HCT116 (cell line): ENCODE data around the gene KIF1A. TPM values are rescaled to one million over a fixed set of nuclear protein-coding genes. Genes with fewer than 3 reads are reported as not detected.

Source experiments
- ATAC-seq: fragments of 200-7000 bp; cut with Tn5 transposase; 2 replicates; pipeline ENCODE4 v1.9.1; 2020; ENCODE audit warnings: mild to moderate bottlenecking, moderate library complexity
- BruUV-seq: library from RNA; stranded (reverse); fragments of 400-500 nt; replicated peaks from 2 replicates; lab custom pipeline; 2021; lab: Mats Ljungman, UMichigan
- CTCF ChIA-PET: fragments of 300-600 bp; sonication (Branson Sonifier 250); formaldehyde crosslinking; loops from one replicate; lab custom pipeline; 2021; ENCODE audit warnings: antibody characterized with exemption; lab: Charles Lee
- POLR2A ChIA-PET: fragments of 300-600, 350-600 bp; sonication (Branson Sonifier 250); formaldehyde crosslinking; loops from one replicate; lab custom pipeline; 2021; ENCODE audit warnings: antibody characterized with exemption; lab: Charles Lee
- RAD21 ChIA-PET, 2 experiments: fragments of 300-600 bp; sonication (Branson Sonifier 250); formaldehyde crosslinking; loops; one replicate each; lab custom pipeline; 2023; ENCODE audit warnings: low total read pairs in 2 of 2; ENCODE audit not compliant: uncharacterized antibody in 2 of 2, unreplicated experiment in 2 of 2, low non-redundant PET in 1 of 2; lab: Charles Lee
- DNase-seq: peaks from one replicate; pipeline ENCODE4 v3.0.0-alpha.2; 2010; ENCODE audit warnings: low read depth, low spot score
- H2AFZ ChIP-seq: fragments of 200-600 bp; shearing (Covaris generic), sonication (generic); 2 replicates; pipeline ENCODE4 v1.6.1; 2017; ENCODE audit warnings: low read depth, mixed run types, mixed read lengths, antibody characterized with exemption, low read length; ENCODE audit not compliant: poor library complexity, severe bottlenecking
- H3K27ac ChIP-seq: 2 replicates; pipeline ENCODE4 v1.5.1; 2012; ENCODE audit warnings: low read depth, low read length
- H3K27me3 ChIP-seq: fragments of 200-600 bp; sonication (generic); 2 replicates; pipeline ENCODE4 v1.6.1; 2016; ENCODE audit warnings: mixed run types, low read length, mixed read lengths; ENCODE audit not compliant: insufficient read depth
- H3K36me3 ChIP-seq, 2 experiments: fragments of 200-500 bp in 1 of 2; fragments of 200-600 bp in 1 of 2; sonication (Bioruptor generic) in 1 of 2; sonication (generic) in 1 of 2; 2 replicates each; pipeline versions ENCODE4 v1.5.1 to v1.6.1; 2014 to 2016; ENCODE audit warnings: low read length in 2 of 2, inconsistent platforms in 1 of 2, mixed read lengths in 1 of 2, mixed run types in 1 of 2; ENCODE audit not compliant: insufficient read depth in 2 of 2, control insufficient read depth in 1 of 2
- H3K4me1 ChIP-seq, 2 experiments: fragments of 200-600 bp in 1 of 2; sonication (generic) in 1 of 2; 2 replicates each; pipeline versions ENCODE4 v1.5.1 to v1.6.1; 2012 to 2017; ENCODE audit warnings: low read length in 2 of 2, inconsistent platforms in 1 of 2, mild to moderate bottlenecking in 1 of 2, mixed read lengths in 1 of 2, mixed run types in 1 of 2, moderate library complexity in 1 of 2; ENCODE audit not compliant: insufficient read depth in 2 of 2, control insufficient read depth in 1 of 2
- H3K4me2 ChIP-seq: fragments of 200-600 bp; sonication (generic); 2 replicates; pipeline ENCODE4 v1.6.1; 2017; ENCODE audit warnings: mixed run types, low read length, mixed read lengths
- H3K4me3 ChIP-seq, 2 experiments: fragments of 200-600 bp in 1 of 2; sonication (generic) in 1 of 2; replicated peaks in 1 of 2; 2 replicates each; pipeline ENCODE4 v1.5.1; 2011 to 2016; ENCODE audit warnings: low read length in 2 of 2, control low read depth in 1 of 2, low read depth in 1 of 2, mild to moderate bottlenecking in 1 of 2, mixed read lengths in 1 of 2, mixed run types in 1 of 2
- H3K79me2 ChIP-seq: fragments of 200-600 bp; sonication (generic); 2 replicates; pipeline ENCODE4 v1.6.1; 2017; ENCODE audit warnings: mild to moderate bottlenecking, mixed run types, low read length, moderate library complexity, mixed read lengths; ENCODE audit not compliant: insufficient read depth
- H3K9ac ChIP-seq: fragments of 200-600 bp; sonication (generic); 2 replicates; pipeline ENCODE4 v1.6.1; 2016; ENCODE audit warnings: low read length, mixed read lengths
- H3K9me2 ChIP-seq: fragments of 200-600 bp; sonication (generic), shearing (Covaris generic); 2 replicates; pipeline ENCODE4 v1.6.1; 2017; ENCODE audit warnings: mixed run types, mild to moderate bottlenecking, moderate library complexity; ENCODE audit not compliant: insufficient read depth
- H3K9me3 ChIP-seq, 2 experiments: fragments of 200-500 bp in 1 of 2; fragments of 200-600 bp in 1 of 2; sonication (Bioruptor generic) in 1 of 2; sonication (generic) in 1 of 2; 2 replicates each; pipeline ENCODE4 v1.6.1; 2014 to 2017; ENCODE audit warnings: low read length in 2 of 2, mixed read lengths in 2 of 2, inconsistent platforms in 1 of 2, low read depth in 1 of 2, mild to moderate bottlenecking in 1 of 2, mixed run types in 1 of 2, moderate library complexity in 1 of 2; ENCODE audit not compliant: control insufficient read depth in 1 of 2, insufficient read depth in 1 of 2
- H4K20me1 ChIP-seq: fragments of 200-600 bp; sonication (generic), shearing (Covaris generic); 2 replicates; pipeline ENCODE4 v1.6.1; 2017; ENCODE audit warnings: mixed run types, mild to moderate bottlenecking, moderate library complexity; ENCODE audit not compliant: insufficient read depth
- CBX3 ChIP-seq: IDR thresholded peaks from 2 replicates; pipeline ENCODE4 v1.6.1; 2012; ENCODE audit warnings: low read depth
- CEBPB ChIP-seq: IDR thresholded peaks from 2 replicates; pipeline ENCODE4 v1.6.1; 2012; ENCODE audit warnings: low read depth
- EGR1 ChIP-seq: IDR thresholded peaks from 2 replicates; pipeline ENCODE4 v1.6.1; 2012; ENCODE audit warnings: low read depth
- ELF1 ChIP-seq: IDR thresholded peaks from 2 replicates; pipeline ENCODE4 v1.6.1; 2012; ENCODE audit warnings: low read depth, borderline replicate concordance
- EZH2 ChIP-seq: fragments of 200-600 bp; sonication (generic); IDR thresholded peaks from 2 replicates; pipeline ENCODE4 v1.6.1; 2017; ENCODE audit warnings: antibody characterized with exemption, mixed run types
- EZH2phosphoT487 ChIP-seq: fragments of 200-600 bp; IDR thresholded peaks from 2 replicates; pipeline ENCODE4 v1.6.1; 2018; ENCODE audit warnings: antibody characterized with exemption, borderline replicate concordance
- FOSL1 ChIP-seq: IDR thresholded peaks from 2 replicates; pipeline ENCODE4 v1.6.1; 2012; ENCODE audit warnings: low read depth
- JUND ChIP-seq: IDR thresholded peaks from 2 replicates; pipeline ENCODE4 v1.6.1; 2012
- POLR2A ChIP-seq: IDR thresholded peaks from 2 replicates; pipeline ENCODE4 v1.7.0; 2011; ENCODE audit warnings: borderline replicate concordance; ENCODE audit not compliant: insufficient read depth, insufficient read length; ENCODE audit errors: extremely low read depth
- POLR2AphosphoS5 ChIP-seq: IDR thresholded peaks from 2 replicates; pipeline ENCODE4 v1.6.1; 2011; ENCODE audit warnings: mild to moderate bottlenecking, low read depth, low read length, moderate library complexity
- SIN3A ChIP-seq: IDR thresholded peaks from 2 replicates; pipeline ENCODE4 v1.6.1; 2012; ENCODE audit warnings: low read depth
- SP1 ChIP-seq: IDR thresholded peaks from 2 replicates; pipeline ENCODE4 v1.6.1; 2012; ENCODE audit warnings: low read depth
- TCF7L2 ChIP-seq: IDR thresholded peaks from 2 replicates; pipeline ENCODE4 v1.7.0; 2011; ENCODE audit warnings: borderline replicate concordance, inconsistent platforms; ENCODE audit not compliant: insufficient read depth, insufficient read length; ENCODE audit errors: extremely low read depth
- YY1 ChIP-seq: IDR thresholded peaks from 2 replicates; pipeline ENCODE4 v1.6.1; 2011; ENCODE audit warnings: low read length, low read depth, moderate library complexity, mild to moderate bottlenecking; ENCODE audit not compliant: insufficient replicate concordance; ENCODE audit errors: extremely low read depth
- ZFX ChIP-seq: fragments of 450-650 bp; IDR thresholded peaks from 2 replicates; pipeline ENCODE4 v1.6.1; 2017
- ZNF274 ChIP-seq: fragments of 200-500 bp; sonication (Bioruptor generic); IDR thresholded peaks from 2 replicates; pipeline ENCODE4 v1.6.1; 2014; ENCODE audit warnings: mild to moderate bottlenecking, low read depth, low read length, inconsistent platforms
- intact Hi-C: fragments of 100-400 bp; cut with micrococcal nuclease; formaldehyde crosslinking; loops from 2 replicates; pipeline ENCODE4 v1.10.0; 2022
- total RNA-seq: library from RNA; stranded (reverse); gene quantifications from one replicate; pipeline ENCODE4 v1.2.1, GENCODE V29; 2021; ENCODE audit not compliant: unreplicated experiment
- TF ChIP-seq, protein P1 (sequence below), 3 experiments: fragments of 200-600 bp in 1 of 3; sonication (generic) in 1 of 3; IDR thresholded peaks in 2 of 3; conservative IDR thresholded peaks in 1 of 3; 2 replicates each; pipeline ENCODE4 v1.5.1; 2012 to 2017; ENCODE audit warnings: low read depth in 2 of 3, low read length in 2 of 3, antibody characterized with exemption in 1 of 3, borderline replicate concordance in 1 of 3, control low read depth in 1 of 3, mild to moderate bottlenecking in 1 of 3, mixed read lengths in 1 of 3, mixed run types in 1 of 3, moderate library complexity in 1 of 3; ENCODE audit not compliant: insufficient read depth in 1 of 3
- TF ChIP-seq, protein P2 (sequence below): IDR thresholded peaks from 2 replicates; pipeline ENCODE4 v1.6.1; 2011; ENCODE audit warnings: mild to moderate bottlenecking, low read length, moderate library complexity; ENCODE audit not compliant: insufficient replicate concordance; ENCODE audit errors: extremely low read depth
- TF ChIP-seq, protein P3 (sequence below): IDR thresholded peaks from 2 replicates; pipeline ENCODE4 v1.6.1; 2012
- TF ChIP-seq, protein P4 (sequence below): IDR thresholded peaks from 2 replicates; pipeline ENCODE4 v1.6.1; 2012

KIF1A gene
- total RNA-seq, 1 experiment from 2014 or later, result 0.27 TPM

DNA sequence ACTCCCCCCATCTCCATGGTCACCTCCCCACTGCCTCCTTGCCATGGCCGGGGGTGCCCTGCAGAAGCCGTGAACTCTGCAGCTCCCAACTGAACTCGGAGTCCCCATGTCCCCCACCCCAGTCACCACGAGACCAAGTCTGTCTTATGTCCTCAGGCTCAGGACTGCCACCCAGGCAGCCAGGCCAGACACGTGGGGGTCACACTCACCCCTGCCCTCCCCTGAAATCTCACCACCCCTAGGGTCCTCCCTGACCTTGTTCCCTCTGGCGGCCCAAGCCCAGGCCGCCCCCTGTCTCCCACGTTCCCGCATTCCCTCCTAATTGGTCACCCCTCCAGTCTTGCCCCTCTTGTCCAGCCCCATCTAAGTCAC lies 117.4 kb downstream of the KIF1A start:
- no peak overlapping the region for H3K4me2 ChIP-seq
- TF ChIP-seq, protein P1, sequence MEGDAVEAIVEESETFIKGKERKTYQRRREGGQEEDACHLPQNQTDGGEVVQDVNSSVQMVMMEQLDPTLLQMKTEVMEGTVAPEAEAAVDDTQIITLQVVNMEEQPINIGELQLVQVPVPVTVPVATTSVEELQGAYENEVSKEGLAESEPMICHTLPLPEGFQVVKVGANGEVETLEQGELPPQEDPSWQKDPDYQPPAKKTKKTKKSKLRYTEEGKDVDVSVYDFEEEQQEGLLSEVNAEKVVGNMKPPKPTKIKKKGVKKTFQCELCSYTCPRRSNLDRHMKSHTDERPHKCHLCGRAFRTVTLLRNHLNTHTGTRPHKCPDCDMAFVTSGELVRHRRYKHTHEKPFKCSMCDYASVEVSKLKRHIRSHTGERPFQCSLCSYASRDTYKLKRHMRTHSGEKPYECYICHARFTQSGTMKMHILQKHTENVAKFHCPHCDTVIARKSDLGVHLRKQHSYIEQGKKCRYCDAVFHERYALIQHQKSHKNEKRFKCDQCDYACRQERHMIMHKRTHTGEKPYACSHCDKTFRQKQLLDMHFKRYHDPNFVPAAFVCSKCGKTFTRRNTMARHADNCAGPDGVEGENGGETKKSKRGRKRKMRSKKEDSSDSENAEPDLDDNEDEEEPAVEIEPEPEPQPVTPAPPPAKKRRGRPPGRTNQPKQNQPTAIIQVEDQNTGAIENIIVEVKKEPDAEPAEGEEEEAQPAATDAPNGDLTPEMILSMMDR (IDR thresholded peaks at IDR 0.05 in 2 of 3, conservative IDR thresholded peaks at IDR 0.05 in 1 of 3; ENCODE audit: borderline replicate concordance in 1 of 3, insufficient read depth in 1 of 3, low read depth in 2 of 3, low read length in 2 of 3), result no peak
- TF ChIP-seq POLR2A (no peak), CEBPB (no peak), FOSL1 (no peak), EZH2 (no peak), ZNF274 (no peak), SP1 (no peak), YY1 (no peak), CBX3 (no peak), TCF7L2 (no peak), JUND (no peak), EGR1 (no peak), ELF1 (no peak), SIN3A (no peak), EZH2phosphoT487 (no peak), ZFX (no peak), POLR2AphosphoS5 (no peak)
- TF ChIP-seq, protein P2, sequence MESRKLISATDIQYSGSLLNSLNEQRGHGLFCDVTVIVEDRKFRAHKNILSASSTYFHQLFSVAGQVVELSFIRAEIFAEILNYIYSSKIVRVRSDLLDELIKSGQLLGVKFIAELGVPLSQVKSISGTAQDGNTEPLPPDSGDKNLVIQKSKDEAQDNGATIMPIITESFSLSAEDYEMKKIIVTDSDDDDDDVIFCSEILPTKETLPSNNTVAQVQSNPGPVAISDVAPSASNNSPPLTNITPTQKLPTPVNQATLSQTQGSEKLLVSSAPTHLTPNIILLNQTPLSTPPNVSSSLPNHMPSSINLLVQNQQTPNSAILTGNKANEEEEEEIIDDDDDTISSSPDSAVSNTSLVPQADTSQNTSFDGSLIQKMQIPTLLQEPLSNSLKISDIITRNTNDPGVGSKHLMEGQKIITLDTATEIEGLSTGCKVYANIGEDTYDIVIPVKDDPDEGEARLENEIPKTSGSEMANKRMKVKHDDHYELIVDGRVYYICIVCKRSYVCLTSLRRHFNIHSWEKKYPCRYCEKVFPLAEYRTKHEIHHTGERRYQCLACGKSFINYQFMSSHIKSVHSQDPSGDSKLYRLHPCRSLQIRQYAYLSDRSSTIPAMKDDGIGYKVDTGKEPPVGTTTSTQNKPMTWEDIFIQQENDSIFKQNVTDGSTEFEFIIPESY, result no peak
- TF ChIP-seq, protein P3, sequence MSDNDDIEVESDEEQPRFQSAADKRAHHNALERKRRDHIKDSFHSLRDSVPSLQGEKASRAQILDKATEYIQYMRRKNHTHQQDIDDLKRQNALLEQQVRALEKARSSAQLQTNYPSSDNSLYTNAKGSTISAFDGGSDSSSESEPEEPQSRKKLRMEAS, result no peak
- TF ChIP-seq, protein P4, sequence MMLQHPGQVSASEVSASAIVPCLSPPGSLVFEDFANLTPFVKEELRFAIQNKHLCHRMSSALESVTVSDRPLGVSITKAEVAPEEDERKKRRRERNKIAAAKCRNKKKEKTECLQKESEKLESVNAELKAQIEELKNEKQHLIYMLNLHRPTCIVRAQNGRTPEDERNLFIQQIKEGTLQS, result no peak
- no peaks in the 10 kb centered on the region for H3K79me2 ChIP-seq
- no peaks in the 10 kb centered on the region for H3K4me1 ChIP-seq
- no peak overlapping the region for H3K4me3 ChIP-seq
- H3K9ac ChIP-seq, result no peak overlapping the region
- H3K9me3 ChIP-seq, result no peaks in the 10 kb centered on the region
- ChIA-PET CTCF (no interaction called here), RAD21 (no interaction called here), POLR2A (no interaction called here)
- no peak for DNase-seq
- intact Hi-C loops, result no loop called here
- ATAC-seq, result no peak
- no peaks in the 10 kb centered on the region for H3K27me3 ChIP-seq
- H4K20me1 ChIP-seq, result no peaks in the 10 kb centered on the region
- no peaks in the 10 kb centered on the region for H3K9me2 ChIP-seq
- BruUV-seq, result no TSS peak
- H3K36me3 ChIP-seq, result no peaks in the 10 kb centered on the region
- H3K27ac ChIP-seq, result no peak overlapping the region
- no peak overlapping the region for H2AFZ ChIP-seq
